GM12873 (cell line): ENCODE measurements around the gene ING1.

Experiments
- CTCF ChIP-seq: IDR thresholded peaks from 2 replicates; pipeline ENCODE4 v1.5.1; 2012; ENCODE audit warnings: low read depth, mild to moderate bottlenecking, moderate library complexity, low read length, control low read depth; ENCODE audit not compliant: insufficient read depth; ENCODE audit errors: missing control alignments

Gene ING1

GRCh38 chr13:110714797-110715394 lies 1.4 kb downstream of the ING1 start:
- TF ChIP-seq CTCF: no peak

GRCh38 chr13:110715395-110716246 lies 2.1 kb downstream of the ING1 start:
- TF ChIP-seq CTCF: peak; percentile 18

GRCh38 chr13:110716247-110716515 lies 2.7 kb downstream of the ING1 start:
- TF ChIP-seq CTCF: no peak

- TF ChIP-seq CTCF: no peak
These were observed 5.7 kb downstream of the ING1 start for GRCh38 chr13:110719036-110719710.

GRCh38 chr13:110722971-110723370 lies 9.5 kb downstream of the ING1 start:
- TF ChIP-seq CTCF: no peak

GRCh38 chr13:110723598-110723997 lies 10.1 kb downstream of the ING1 start:
- TF ChIP-seq CTCF: no peak

- no peak for TF ChIP-seq CTCF
These were observed 13.2 kb downstream of the ING1 start for GRCh38 chr13:110726726-110727125.
